ENCODE data around the gene SLC8B1. TPM values are rescaled to one million over a fixed set of nuclear protein-coding genes. Genes with fewer than 3 reads are reported as not detected.

SLC8B1 gene
- total RNA-seq, 1 experiment from 2014 or later, result 34.1 TPM

DNA sequence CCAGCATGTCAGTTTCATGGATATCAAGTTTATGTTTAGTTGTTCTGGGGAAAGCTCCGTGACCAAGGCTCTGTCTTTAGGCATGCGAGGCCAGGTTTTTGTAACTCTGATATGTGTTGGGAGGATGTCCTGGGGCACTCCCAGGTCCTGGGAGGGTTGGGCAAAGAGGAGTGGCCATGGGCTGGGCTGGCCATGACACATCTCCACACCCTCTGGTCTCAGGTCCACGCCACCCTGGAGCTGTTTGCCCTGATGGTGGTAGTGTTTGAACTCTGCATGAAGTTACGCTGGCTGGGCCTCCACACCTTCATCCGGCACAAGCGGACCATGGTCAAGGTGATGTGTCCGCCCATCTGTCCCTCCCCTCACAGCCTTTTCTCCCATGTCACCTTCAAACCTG lies 67.3 kb downstream of the SLC8B1 start:
- POLR2A ChIA-PET (ENCODE audit: unreplicated experiment), result no interaction called here
- H3K79me2 ChIP-seq (ENCODE audit: low read length), result no peaks in the 10 kb centered on the region
- no TSS peak for BruUV-seq (replicated peaks)

GRCh38 chr12:113266106-113266895 lies 68.6 kb downstream of the SLC8B1 start:
- POLR2A ChIA-PET (ENCODE audit: unreplicated experiment), result no interaction called here
- Histone ChIP-seq H3K9me3 (ENCODE audit: low read length) (no peaks in the 10 kb centered on the region), H3K4me3 (ENCODE audit: low read length) (no peak overlapping the region), H3K4me1 (ENCODE audit: insufficient read depth, low read length) (peaks cover 6% of the 10 kb centered on the region), H3K27me3 (ENCODE audit: low read length) (no peaks in the 10 kb centered on the region), H3K79me2 (ENCODE audit: low read length) (no peaks in the 10 kb centered on the region), H3K36me3 (ENCODE audit: low read depth, low read length) (no peaks in the 10 kb centered on the region), H3K9me2 (replicated peaks; ENCODE audit: low read length) (no peaks in the 10 kb centered on the region), H2AFZ (ENCODE audit: low read length) (no peak overlapping the region), H3K4me2 (ENCODE audit: low read length) (no peak overlapping the region), H4K20me1 (ENCODE audit: low read length) (no peaks in the 10 kb centered on the region), H3F3A (ENCODE audit: low read length, unreplicated experiment) (no peaks in the 10 kb centered on the region), H3K27ac (ENCODE audit: low read length) (no peak overlapping the region), H3K9ac (ENCODE audit: low read length) (no peak overlapping the region)
- ATAC-seq, result no peak
- no TSS peak for BruUV-seq (replicated peaks)
- CTCF ChIA-PET, result no interaction called here
- no peak for DNase-seq
- intact Hi-C loops (cut with micrococcal nuclease), result no loop called here
- TF ChIP-seq EZH2phosphoT487 (IDR thresholded peaks at IDR 0.05; ENCODE audit: borderline replicate concordance, low read length) (no peak), EZH2 (IDR thresholded peaks at IDR 0.05; ENCODE audit: low read length, unreplicated experiment) (no peak), CTCF (conservative IDR thresholded peaks at IDR 0.05; ENCODE audit: low read depth, low read length) (no peak)

More for the DNA sequence above, 67.3 kb downstream of the SLC8B1 start:
- DNase-seq, result peak; percentile 18
- TF ChIP-seq EZH2 (IDR thresholded peaks at IDR 0.05; ENCODE audit: low read length, unreplicated experiment), result no peak
- no peak for TF ChIP-seq EZH2phosphoT487 (IDR thresholded peaks at IDR 0.05; ENCODE audit: borderline replicate concordance, low read length)
- TF ChIP-seq CTCF (conservative IDR thresholded peaks at IDR 0.05; ENCODE audit: low read depth, low read length), result no peak
- Histone ChIP-seq H3K9me2 (replicated peaks; ENCODE audit: low read length) (no peaks in the 10 kb centered on the region), H3K9me3 (ENCODE audit: low read length) (no peaks in the 10 kb centered on the region), H3K27me3 (ENCODE audit: low read length) (no peaks in the 10 kb centered on the region), H2AFZ (ENCODE audit: low read length) (no peak overlapping the region), H3K4me1 (ENCODE audit: insufficient read depth, low read length) (peaks cover 6% of the 10 kb centered on the region), H3F3A (ENCODE audit: low read length, unreplicated experiment) (no peaks in the 10 kb centered on the region), H4K20me1 (ENCODE audit: low read length) (no peaks in the 10 kb centered on the region), H3K36me3 (ENCODE audit: low read depth, low read length) (no peaks in the 10 kb centered on the region), H3K9ac (ENCODE audit: low read length) (no peak overlapping the region), H3K4me2 (ENCODE audit: low read length) (no peak overlapping the region), H3K4me3 (ENCODE audit: low read length) (no peak overlapping the region), H3K27ac (ENCODE audit: low read length) (no peak overlapping the region)
- peak; percentile 85 for ATAC-seq
- intact Hi-C loops (cut with micrococcal nuclease), result no loop called here
- CTCF ChIA-PET, result no interaction called here

DNA sequence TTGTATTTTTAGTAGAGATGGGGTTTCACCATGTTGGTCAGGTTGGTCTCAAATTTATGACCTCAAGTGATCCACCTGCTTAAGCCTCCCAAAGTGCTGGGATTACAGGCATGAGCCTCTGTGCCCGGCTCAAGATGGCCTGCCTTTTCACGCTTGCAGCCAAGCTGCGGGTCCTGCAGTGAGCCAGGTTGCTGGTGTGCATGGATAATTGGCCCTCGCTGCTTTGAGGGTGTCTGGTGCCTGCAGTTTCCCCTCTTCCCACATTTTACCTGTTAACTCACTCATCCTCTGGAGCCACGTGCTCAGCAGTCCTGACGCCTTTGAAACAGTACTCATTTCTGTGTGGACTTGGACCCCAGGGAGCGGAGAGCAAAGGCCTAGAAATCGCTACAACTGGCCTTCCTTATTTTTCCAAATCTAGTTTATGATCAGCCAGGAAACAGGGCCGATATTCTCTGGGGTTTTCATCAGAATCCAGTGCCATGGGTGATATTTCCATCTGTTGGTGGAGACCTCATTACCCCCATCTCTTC lies 71.4 kb downstream of the SLC8B1 start:
- Histone ChIP-seq H3K9me3 (ENCODE audit: low read length) (no peaks in the 10 kb centered on the region), H3K4me2 (ENCODE audit: low read length) (no peak overlapping the region), H3K9ac (ENCODE audit: low read length) (no peak overlapping the region), H3K4me3 (ENCODE audit: low read length) (no peak overlapping the region), H4K20me1 (ENCODE audit: low read length) (no peaks in the 10 kb centered on the region), H3K36me3 (ENCODE audit: low read depth, low read length) (no peaks in the 10 kb centered on the region), H3K27me3 (ENCODE audit: low read length) (no peaks in the 10 kb centered on the region), H2AFZ (ENCODE audit: low read length) (no peak overlapping the region), H3K9me2 (replicated peaks; ENCODE audit: low read length) (no peaks in the 10 kb centered on the region), H3K4me1 (ENCODE audit: insufficient read depth, low read length) (peaks cover 6% of the 10 kb centered on the region), H3F3A (ENCODE audit: low read length, unreplicated experiment) (no peaks in the 10 kb centered on the region), H3K27ac (ENCODE audit: low read length) (peak overlapping the region; percentile 42), H3K79me2 (ENCODE audit: low read length) (no peaks in the 10 kb centered on the region)
- POLR2A ChIA-PET (ENCODE audit: unreplicated experiment), result no interaction called here
- CTCF ChIA-PET, result no interaction called here
- DNase-seq (no peak), ATAC-seq (no peak)
- intact Hi-C loops (cut with micrococcal nuclease), result no loop called here
- no peak for TF ChIP-seq EZH2phosphoT487 (IDR thresholded peaks at IDR 0.05; ENCODE audit: borderline replicate concordance, low read length)
- no peak for TF ChIP-seq CTCF (conservative IDR thresholded peaks at IDR 0.05; ENCODE audit: low read depth, low read length)
- TF ChIP-seq EZH2 (IDR thresholded peaks at IDR 0.05; ENCODE audit: low read length, unreplicated experiment), result no peak
- BruUV-seq (replicated peaks), result no TSS peak
